NCI-H748 treated with DMSO at 0.1 percent for 48 hours (cell line): ENCODE results near the gene KRTAP10-6.
"Not testable (repeated sequence)": the region's sequence is repeated elsewhere in the genome, so short reads cannot be mapped to it uniquely, and the experiment has no call there.

Source experiments
- DNase-seq: peaks from one replicate; lab custom pipeline; 2025; lab: John Stamatoyannopoulos, UW

The KRTAP10-6 gene

DNA sequence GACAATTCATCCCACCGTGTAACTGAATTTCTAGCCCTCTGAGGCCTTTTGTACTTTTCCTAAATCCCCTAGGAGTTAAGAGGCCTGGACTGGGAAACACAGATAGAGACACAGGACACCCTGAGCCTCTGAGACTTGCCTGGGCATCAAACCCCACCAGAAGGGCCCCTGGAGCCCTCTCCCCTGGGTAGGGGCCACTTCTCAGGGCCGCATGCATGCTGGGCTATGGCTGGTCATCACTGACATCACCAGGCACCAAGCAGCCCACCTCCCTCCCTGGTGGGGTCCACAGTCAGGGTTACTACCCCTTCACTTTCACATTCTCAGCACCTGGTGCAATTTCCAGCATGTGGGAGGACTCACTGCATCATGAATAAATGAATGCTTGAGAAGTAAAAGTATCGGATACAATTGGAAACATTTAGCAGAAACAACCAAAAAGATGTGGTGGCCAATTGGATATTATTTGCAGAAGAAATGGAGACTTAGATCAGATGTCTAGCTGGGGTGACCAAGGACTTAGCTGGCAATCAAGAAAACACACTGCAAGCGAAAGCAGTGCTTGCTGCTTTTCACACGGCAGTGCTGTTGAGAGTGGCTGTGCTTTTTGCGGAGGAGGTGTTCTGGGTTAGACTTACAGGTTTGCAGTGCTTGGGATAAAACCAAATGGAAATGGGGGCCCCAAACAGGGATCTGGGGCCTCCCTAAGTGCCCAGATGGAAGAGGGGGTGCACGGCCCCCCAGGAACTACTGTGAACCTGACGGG is 7.1 kb upstream of the KRTAP10-6 start:
- no peak for DNase-seq

DNA sequence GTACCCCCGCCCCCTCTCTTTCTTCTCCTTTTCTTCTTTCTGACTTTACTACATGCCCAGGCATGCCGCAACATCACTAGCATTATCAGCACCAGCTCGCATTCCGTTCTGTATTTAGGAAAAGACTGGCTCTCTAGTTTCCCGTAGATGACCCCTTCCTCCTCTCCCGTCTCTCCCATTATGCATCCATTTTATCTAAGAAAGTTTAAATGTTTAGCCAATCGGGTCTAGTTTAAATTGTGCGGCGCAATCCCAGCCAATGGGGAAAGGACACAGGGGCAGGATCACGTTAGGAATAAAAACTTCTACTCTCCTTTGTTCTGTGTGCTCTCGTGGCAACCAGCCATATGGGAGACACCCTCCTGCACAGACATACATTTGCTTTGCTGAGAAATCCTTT is 5.8 kb upstream of the KRTAP10-6 start:
- no peak for DNase-seq

DNA sequence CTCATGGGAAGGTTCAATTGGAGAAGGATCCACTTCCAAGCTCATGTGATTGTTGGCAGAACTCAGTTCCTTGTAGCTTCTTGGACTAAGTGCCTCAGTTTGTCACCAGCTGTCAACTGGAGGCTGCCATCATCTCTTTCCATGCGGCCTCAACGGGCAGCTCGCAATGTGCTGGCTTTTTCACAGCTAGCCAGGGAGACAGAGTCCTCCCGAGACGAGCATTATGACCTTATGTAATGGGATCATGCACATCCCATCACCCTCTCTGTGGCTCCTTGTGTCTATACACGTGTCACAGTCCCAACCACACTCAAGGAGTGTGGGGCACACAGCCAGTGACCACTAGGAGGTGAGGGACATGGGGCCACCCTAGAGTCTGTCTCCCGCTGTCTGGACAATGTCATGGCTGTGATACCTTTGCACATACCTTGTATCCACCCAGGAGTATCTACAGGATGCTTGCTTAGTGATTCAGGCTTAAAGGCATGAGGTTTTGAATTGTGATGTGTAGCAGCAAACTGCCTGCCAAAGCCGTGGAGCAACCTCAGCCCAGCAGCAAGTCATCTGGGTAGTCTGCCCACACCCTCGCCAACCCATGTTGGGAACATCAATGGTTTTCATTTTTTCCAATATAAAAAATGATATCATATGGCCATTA is 3.9 kb upstream of the KRTAP10-6 start:
- no peak for DNase-seq

DNA sequence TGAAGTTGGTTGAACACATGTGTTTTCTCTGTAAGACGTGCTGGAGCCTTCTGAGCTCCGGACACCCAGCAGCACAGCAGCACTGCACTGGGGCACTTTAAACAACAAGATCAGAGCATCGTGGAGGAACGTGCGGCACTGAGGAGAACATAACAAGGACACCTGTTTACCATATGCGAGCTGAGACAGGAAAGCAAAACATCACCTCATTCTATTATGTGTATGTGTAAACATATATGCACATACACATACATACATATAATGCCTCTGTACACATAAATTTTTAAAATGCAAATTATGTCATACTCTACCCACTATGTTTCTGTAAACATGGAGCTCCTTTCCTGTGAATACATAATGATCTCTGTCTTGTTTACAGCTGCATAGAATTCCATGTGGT is 3.2 kb upstream of the KRTAP10-6 start:
- DNase-seq: no peak

DNA sequence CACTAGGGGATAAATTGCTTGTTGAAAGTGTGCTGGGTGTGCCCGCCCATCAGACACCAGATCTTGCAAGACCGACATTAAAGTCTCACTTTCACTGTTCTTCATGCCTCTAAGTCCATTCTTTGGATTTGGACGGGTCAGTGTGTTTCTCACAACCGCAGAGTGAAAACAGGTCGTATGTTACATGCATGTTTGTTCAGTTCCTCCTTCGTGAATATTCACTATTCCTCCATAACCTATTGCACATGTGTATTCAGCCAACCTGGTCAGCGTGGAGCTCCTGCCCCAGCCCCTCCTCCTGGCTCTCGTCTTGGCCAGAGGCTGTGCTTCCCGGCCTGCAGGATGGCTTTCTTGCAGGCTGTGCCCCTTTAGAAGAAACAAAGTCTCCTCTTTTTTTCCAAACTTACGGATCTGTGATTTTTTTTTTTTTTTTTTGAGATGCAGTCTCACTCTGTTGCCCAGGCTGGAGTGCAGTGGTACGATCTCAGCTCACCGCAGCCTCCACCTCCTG is 2.2 kb upstream of the KRTAP10-6 start:
- no peak for DNase-seq

DNA sequence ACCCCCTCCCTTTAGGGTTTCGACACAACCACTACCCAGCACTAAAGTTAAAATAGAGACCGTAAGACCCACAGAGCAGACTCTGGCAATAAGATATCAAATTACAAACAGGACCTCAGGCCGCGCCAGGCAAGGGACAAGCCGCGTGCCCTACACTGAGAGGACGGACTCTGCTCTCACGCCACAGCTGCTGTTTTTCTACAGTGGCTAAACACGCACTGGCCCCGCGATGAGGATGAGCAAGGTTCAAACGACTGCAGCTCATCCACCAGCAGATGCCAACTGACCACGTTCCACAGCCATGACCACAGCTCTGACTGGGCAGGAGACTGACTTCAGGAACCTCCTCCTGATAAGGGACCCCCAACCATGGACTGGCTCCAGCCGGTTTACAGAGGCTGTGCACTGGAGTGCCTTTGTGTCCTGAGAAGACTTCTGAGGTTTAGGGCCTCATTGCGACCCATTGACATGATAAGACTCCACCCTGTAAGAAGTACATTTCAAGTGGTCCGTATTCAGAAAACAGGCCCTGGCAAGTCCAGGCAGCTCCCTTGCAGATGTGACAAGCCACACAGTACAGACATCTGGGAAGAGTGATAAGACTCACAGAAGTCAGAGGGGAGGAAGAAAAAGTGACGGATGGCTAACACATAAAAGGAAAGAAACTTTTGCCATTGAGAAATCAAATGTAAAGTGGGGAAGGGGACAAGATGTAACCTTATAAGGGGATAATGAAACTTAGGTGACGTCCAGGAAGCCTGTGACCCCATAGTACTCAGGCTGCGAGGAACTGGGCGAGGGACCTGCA is 1.5 kb upstream of the KRTAP10-6 start:
- DNase-seq: no peak

DNA sequence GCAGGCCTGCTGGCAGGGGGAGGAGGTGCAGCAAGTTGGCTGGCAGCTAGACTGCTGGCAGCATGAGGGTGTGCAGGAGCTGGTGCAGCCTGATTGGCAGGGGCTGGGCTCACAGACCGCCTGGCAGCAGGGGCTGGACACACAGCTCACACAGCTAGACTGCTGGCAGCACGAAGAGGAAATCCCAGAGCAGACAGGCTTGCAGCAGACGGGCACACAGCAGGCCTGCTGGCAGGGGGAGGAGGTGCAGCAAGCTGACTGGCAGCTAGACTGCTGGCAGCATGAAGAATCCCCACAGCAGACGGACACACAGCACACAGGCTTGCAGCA is 539 bp downstream of the KRTAP10-6 start:
- DNase-seq: not testable (repeated sequence)

DNA sequence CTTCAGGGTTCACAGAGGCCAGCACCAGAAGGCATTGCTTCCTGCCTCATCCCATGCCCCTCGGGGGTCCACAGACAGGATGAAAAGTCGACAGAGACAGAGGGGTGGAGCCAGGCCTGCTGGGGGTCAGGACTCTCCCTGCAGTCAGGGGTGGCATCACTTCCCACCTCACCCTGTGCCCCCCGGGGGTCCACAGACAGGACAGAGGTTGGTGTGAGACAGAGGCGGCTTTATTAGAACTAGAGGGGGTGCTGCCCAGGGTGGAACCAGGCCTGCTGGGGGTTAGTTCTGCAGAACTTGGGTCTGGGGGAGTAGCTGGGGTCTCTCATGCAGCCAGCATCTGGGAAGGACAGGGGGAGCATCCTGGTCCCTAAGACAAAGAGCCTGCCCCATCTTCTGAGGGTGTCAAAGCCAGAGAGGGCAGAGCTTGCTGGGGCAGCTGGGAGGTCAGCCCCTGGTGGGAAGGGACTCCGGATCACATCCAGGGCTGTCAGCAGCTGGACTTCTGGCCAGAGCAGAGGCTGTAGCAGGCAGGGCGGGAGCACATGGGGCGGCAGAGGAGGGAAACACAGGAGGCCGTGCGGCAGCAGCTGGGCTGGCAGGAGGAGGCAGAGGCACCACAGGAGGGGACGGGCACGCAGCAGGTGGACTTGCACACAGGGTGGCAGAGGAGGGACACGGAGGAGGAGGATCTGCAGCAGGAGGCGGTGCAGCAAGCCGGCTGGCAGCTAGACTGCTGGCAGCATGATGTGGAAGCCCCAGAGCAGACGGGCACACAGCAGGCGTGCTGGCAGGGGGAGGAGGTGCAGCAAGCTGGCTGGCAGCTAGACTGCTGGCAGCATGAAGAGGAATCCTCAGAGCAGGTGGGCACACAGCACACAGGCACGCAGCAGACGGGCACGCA is 1.2 kb downstream of the KRTAP10-6 start:
- not testable (repeated sequence) for DNase-seq

DNA sequence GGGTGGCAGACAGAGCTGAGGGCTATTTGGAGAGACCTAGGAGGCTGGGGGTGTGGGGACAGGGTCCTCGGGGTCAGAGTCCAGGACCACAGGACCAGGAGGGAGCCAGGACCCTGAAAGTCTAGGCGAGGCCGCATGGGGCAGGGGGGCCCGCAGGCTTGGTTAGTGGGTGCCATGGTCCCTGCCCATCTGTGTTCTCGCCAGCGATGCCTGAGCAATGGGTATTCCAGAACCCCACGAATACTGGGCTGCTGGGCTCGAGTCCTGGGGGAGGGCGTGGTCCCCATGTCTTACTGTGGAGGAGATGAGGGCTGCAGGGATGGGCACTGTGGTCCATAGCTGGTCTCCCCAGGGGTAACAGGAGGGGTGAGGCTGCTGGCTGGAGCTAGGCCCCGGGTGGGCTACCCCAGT is 2.0 kb downstream of the KRTAP10-6 start:
- no peak for DNase-seq

DNA sequence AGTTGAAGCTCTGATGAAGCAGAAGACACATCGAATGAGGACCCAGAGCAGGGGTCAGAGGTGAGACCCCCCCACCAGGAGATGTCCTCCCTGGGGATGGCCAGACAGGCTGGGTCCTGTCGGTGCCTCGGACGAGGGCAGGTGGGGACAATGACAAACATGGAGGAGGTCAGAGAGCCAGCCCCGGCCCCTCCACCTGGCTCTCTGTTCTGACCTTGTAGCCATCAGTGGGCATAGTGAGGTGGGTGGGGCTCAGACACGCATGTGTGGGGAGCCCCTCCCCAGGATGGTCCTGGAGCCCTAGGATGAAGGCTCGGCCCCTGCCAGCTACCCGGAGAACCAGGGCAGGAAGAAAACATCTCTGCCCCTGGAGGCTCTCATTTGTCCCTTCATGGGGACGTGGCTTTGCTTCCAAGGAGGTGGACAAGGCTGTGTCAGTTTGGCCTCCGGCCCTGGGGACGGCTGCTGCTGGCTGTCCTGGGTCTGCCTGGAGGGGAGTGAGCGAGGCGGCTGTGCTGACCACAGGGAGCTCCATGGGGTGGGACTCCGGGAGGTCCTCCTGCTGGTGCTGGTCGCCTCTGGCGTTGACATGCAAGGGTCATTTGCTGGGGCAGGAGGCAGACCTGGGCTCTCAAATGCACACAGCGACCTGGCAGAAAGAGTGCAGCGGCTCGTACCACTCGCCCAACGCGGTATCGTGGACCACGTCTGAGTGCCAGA is 2.6 kb downstream of the KRTAP10-6 start:
- DNase-seq: no peak

DNA sequence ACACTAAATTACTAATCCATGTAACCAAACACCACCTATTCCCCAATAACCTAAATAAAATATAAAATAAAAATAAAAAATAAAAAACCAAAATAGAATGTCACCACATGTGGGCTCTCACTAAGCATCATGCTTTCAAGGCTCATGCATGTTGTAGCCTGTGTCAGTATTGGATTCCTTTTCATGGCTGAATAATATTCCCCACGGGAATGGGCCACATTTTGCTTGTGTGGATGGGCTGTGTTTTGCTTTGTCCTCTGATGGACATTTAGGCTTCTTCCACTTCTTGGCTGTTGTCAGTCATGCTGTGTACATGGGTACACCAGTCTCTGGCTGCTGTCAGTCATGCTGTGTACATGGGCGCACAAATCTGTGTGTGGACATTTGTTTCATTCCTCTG is 3.2 kb downstream of the KRTAP10-6 start:
- DNase-seq: no peak

DNA sequence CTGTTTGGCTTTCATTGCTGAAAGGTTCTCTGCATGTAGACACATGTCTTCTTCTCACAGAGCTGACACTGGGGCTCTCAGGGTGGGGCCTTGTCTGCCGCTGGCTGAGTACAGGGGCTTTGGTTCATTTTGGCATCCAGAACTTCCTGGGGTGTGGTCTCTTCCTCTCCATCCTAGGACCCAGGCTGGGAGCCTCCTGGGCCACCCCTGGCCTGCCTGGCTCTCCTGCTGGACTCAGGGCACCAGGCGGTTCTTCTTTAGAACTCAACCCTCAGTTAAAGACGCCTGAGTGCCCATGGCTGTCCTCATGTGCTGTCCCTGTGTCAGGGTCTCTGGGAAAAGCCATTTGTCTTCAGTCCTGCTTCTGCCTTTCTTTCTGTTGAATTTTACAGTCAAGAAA is 6.4 kb downstream of the KRTAP10-6 start:
- DNase-seq: no peak

DNA sequence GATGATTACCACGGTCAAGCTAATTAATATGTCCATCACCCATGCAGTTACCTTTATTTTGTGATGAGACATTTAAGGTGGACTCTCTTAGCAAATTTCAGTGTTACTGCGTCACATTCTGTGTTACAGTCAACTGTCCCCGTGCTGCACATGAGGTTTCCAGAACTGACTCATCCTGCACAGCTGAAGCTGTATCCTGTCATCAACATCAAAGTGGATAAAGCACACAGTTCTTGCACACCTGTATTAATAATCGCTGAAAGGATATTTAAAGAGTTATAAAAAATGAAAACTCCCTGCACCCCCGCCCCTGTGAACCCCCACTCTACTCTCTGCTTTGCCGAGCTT is 8.5 kb downstream of the KRTAP10-6 start:
- DNase-seq: no peak

DNA sequence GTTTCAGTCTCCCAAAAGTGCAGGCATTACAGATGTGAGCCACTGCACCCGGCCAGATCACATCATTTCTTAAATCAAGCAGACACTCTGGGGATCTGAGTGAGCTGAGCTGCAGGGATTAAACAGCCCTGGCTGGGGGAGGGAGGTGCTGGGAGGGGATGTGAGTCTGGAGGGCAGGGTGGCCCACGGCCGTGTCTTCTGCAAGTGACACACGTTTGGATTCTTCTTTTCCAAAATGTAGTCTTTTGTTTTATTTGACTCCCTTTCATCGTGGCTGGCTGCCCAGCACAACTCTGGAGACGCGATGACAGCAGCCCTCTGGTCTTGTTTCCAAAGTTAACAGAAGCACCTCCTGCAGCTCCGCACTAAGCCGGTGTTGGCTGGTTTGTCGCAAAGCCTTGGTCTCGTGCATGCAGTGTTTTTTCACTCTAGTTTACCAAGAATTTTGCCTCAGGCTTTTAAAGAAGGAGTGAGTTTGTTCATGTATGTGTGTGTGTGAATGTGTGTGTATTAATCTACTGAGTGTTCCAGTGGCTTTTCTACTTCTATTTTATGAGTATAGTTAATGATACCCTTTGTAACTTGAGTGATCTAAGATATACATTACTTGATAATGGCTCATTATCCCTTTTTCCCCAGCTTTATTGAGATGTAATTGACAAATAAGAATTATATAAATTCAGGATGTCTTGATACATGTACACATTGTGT is 9.1 kb downstream of the KRTAP10-6 start:
- peak; percentile 41 for DNase-seq

DNA sequence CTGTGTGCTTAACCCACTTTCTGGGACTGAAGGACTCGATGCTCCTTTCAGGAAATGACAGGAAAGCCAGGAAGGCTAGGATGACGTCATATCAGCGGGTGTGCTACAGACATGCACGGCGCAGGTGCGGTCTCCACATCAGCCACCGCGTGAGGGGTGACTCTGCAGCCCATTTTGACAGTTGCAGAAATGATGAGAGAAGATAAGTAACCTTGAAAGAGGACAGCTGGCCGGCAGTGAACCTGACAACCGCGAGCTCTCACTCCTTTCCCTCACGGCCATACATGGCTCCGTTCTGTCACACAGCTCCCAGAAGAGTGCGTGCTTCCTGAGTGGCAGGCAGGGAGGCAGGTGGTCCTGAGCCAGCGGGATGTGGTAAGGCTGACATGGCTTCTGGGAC is 10.2 kb downstream of the KRTAP10-6 start:
- no peak for DNase-seq

DNA sequence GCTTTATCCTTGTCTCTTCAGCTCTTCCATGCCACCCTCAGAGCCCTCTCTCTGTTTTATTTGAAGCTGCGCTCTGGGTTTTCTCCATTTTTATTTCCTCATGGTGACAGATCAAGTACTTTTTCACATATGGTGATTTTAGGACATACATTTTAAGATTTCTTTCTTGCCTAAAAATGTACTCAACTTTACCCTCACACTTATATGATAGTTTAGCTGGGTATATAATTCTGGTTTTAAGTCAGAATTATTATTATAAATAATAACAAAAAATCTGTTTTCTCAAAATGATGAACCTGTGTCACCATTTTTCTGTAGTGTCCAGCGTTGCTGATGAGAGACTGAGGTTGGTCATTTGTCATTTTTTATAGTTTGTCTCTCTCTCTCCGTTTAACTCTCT is 11.1 kb downstream of the KRTAP10-6 start:
- DNase-seq: no peak

DNA sequence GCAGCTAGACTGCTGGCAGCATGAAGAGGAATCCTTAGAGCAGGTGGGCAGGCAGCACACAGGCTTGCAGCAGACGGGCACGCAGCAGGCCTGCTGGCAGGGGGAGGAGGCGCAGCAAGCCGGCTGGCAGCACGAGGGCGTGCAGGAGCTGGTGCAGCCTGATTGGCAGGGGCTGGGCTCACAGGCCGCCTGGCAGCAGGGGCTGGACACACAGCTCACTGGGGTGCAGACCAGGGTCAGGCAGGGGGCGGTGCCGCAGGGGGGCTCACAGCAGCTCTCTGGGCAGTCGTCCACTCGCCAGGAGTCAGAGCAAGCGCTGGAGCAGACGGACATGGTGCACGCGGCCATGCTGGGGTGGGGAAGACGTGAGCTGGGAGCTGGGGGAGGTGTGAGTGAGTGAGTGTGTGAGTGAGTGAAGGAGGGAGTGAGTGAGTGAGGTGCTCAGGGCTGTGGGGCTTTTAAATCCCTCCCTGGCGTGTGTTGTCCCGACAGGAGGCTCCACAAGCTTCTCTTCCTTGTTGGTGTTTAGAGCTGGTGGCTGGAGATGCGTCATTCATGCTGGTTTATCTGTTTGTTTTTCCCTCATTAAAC is 12.0 kb downstream of the KRTAP10-6 start, which contains the start of gene KRTAP10-5:
KRTAP10-5 (minus strand) TSS at position 374 of the 591 bp plus-strand sequence; CDS start at position 348, 26 bp downstream.
- DNase-seq: not testable (repeated sequence)

DNA sequence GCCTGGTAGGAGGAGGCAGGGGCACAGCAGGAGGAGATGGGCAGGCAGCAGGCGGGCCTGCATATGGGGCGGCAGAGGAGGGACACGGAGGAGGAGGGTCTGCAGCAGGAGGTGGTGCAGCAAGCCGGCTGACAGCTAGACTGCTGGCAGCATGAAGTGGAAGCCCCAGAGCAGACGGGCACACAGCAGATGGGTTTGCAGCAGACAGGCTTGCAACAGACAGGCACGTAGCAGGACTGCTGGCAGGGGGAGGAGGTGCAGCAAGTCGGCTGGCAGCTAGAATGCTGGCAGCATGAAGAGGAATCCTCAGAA is 12.5 kb downstream of the KRTAP10-6 start:
- DNase-seq: no peak

DNA sequence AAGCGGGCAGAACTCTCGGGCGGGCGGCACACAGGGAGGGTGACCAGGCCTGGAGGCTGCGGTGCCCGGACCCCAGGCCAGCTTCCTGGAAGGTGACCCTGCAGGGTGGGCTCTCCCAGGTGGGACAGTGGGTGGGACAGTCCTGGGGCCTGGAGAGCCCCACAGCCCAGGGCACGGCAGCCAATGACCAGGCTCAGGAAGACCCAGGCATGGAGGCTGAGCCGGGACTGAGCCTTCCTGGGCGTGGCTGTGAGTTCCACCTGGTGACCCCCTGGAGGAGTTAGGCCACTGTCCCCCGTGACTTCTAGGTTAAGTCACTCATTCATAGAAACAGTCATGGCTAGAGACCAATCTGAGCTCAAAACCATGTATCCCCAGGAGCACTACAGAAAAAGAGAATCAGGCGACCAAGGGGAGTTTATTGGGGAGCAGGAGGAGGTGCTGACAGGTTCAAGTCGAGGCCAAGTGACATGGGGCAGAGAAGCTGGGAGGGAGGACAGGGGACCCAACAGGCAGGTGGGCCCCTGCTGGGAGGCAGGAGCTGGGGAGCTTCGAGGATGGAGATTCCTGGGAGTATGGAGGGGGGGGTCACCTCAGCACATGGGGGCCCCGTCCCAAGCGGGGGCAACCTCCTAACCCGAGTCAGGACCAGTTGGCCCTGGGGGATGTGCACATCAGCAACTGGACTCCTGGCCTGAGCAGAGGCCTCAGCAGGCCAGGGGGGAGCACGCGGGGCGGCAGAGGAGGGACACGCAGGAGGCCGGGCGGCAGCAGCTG is 13.1 kb downstream of the KRTAP10-6 start:
- DNase-seq: no peak
